ENCODE measurements around the gene YRDC. TPM values are rescaled to one million over a fixed set of nuclear protein-coding genes. Genes with fewer than 3 reads are reported as not detected.
A peak's percentile ranks its signal among the peaks of the same experiment; 100 is the strongest.

The YRDC gene
- total and polyA plus RNA-seq, 9 of the 15 experiments (the other 6 are each of a cell fraction or from before 2014, with no cell fraction given): 11.1 to 58.5 (median 49.8) TPM

DNA sequence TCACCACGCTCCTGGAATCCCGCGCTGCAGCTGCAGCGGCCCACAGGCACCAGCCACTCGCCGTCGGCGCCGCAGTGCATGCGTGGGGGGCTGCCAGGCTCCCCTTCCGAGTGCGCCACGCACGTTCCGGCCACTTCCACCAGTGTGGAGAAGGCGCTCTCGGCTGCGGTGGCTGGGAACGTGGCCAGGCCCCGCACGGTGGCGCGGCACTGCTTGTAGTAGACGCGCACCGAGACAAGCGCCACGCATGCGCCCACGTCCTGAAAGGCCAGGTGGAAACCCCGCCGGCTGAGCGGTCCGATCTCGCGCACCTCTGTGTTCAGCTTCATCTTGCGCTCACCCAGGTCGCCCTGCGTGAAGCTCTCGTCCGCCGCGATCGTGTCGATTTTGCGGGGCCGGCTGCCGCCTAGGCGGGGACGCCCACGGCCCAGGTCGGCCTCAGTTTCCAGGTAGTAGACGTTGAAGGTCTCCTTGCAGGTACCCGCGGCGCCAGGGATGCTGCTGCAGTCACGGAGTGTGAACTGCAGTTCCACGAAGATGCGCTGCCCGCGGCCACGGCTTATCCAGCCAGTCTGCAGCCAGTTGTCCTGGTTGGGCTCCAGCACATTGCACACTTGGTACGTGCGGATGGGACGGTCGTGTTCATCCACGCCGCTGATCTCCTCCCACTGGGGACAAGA is 46.5 kb downstream of the YRDC start:
- Histone ChIP-seq H4K20me1 (replicated peaks; ENCODE audit: control insufficient read depth, insufficient read depth, low read length) (peaks cover 11% of the 10 kb centered on the region), H3K9me3 (replicated peaks; ENCODE audit: control insufficient read depth, insufficient read depth, low read depth, low read length) (no peaks in the 10 kb centered on the region), H2AFZ (ENCODE audit: low read depth, low read length) (no peak overlapping the region), H3K79me2 (ENCODE audit: control insufficient read depth, insufficient read depth, low read length) (no peaks in the 10 kb centered on the region), H3K4me3 (no peak overlapping the region), H3K9me1 (ENCODE audit: control insufficient read depth, insufficient read depth, low read length) (no peaks in the 10 kb centered on the region), H3K36me3 (ENCODE audit: control insufficient read depth, insufficient read depth, low read length) (no peaks in the 10 kb centered on the region), H3K9ac (ENCODE audit: insufficient read depth in 1 of 2, low read depth in 2 of 2, low read length in 2 of 2) (no peak overlapping the region), H3K27ac (ENCODE audit: extremely low read depth, low read depth, low read length) (no peak overlapping the region), H3K4me2 (ENCODE audit: insufficient read depth, low read length) (no peak overlapping the region), H3K27me3 (ENCODE audit: control insufficient read depth in 2 of 2, insufficient read depth in 2 of 2, low read length in 2 of 2) (peaks cover 31 to 39% of the 10 kb centered on the region in 2 experiments), H3K4me1 (replicated peaks in 1 of 2; ENCODE audit: control insufficient read depth in 2 of 2, insufficient read depth in 2 of 2, low read length in 2 of 2) (peaks cover 4 to 34% of the 10 kb centered on the region in 2 experiments; a peak in 3 of 5 replicates)
- ATAC-seq (no peak), FAIRE-seq (no peak), DNase-seq (ENCODE audit: extremely low read depth in 1 of 4, low spot score in 3 of 4) (no peak)
- WGBS (ENCODE audit: insufficient coverage, low coverage, missing lambda C conversion rate): 17% methylated on average over 55 of the region's 68 CpGs
- peak; percentile 45; the same call in 1 of the 2 replicates for TF ChIP-seq SAFB (IDR thresholded peaks at IDR 0.05; ENCODE audit: borderline replicate concordance, low read depth, low read length)
- TF ChIP-seq ZNF436 (CRISPR knock-in tag; IDR thresholded peaks at IDR 0.05): no peak
- TF ChIP-seq FOXP4 (CRISPR knock-in tag; IDR thresholded peaks at IDR 0.05; ENCODE audit: borderline replicate concordance): no peak
- peak; percentile 35 to 38; a peak in 2 of 4 replicates for TF ChIP-seq NRF1 (conservative IDR thresholded peaks at IDR 0.05 in 1 of 2, IDR thresholded peaks at IDR 0.05 in 1 of 2)
- POLR2A ChIA-PET: interaction anchor here (0.6 kb wide), 1 partner anchor 372 kb away, joined by 3 read pairs; no protein-coding TSS in a partner anchor
- intact Hi-C loops (cut with micrococcal nuclease): loop anchor here (10.0 kb wide), 1 partner anchor 157 kb away; no protein-coding TSS in a partner anchor
- in situ Hi-C loops (cut with MboI): no loop called here
- CTCF ChIA-PET (ENCODE audit: low intra/inter-chr PET ratio): no interaction called here
- BruUV-seq (replicated peaks): no TSS peak
